ENCODE measurements around the gene ATP8B4. TPM values are rescaled to one million over a fixed set of nuclear protein-coding genes. Genes with fewer than 3 reads are reported as not detected.

ATP8B4 gene
- total and polyA plus RNA-seq, 4 donors, result 1.9 to 19.7 (median 12.4) TPM

DNA sequence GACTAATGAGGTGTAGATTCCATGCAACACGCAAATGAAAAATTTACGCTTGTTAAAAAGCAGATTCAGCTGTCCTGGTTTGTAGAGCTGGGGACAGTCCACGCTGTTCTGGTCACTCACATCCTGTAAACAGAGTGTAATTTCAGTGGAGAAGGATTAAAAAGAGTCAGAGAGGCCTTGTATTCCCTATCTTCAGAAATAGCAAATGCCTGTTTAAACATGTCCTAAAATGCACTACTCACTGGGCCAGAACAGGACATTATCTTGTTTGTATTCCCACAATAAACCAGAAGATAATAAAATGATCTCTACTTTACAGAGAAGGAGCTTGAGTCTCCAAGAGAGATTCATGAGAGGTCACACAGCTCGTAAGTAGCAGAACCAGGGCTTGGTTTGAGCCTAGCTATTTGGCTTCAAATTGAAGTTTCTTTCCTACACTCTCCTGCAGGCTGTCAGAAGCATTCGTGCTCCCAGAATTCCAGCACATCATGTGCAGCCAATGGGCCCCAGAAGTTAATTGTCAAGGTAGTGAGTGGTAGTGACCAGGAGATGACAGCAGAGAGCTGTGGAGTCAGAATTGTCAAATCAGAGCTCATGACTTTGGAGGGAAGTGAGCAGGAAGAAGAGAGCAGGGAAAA is 242.5 kb downstream of the ATP8B4 start:
- Histone ChIP-seq H3K27ac (ENCODE audit: low read depth in 1 of 2, low read length in 2 of 2) (peak overlapping the region in 1 of 2 donors; percentile 52), H3K4me1 (ENCODE audit: control insufficient read depth in 4 of 4, insufficient read depth in 4 of 4, low read length in 3 of 4) (no peaks in the 10 kb centered on the region), H3K9me3 (ENCODE audit: control insufficient read depth in 4 of 4, low read length in 3 of 4) (no peaks in the 10 kb centered on the region), H3K36me3 (ENCODE audit: control insufficient read depth in 4 of 4, insufficient read depth in 3 of 4, low read depth in 1 of 4, low read length in 3 of 4) (peaks cover 0 to 2% (median 0%) of the 10 kb centered on the region in 4 donors), H3K4me3 (ENCODE audit: low read depth in 1 of 3, low read length in 3 of 3) (no peak overlapping the region), H3K9ac (ENCODE audit: low read depth in 1 of 2, low read length in 2 of 2) (no peak overlapping the region), H3K27me3 (ENCODE audit: control insufficient read depth in 4 of 4, insufficient read depth in 4 of 4, low read length in 3 of 4) (no peaks in the 10 kb centered on the region)
- WGBS, result 80% methylated on average over 5 of the region's 5 CpGs
- DNase-seq (ENCODE audit: low spot score), result no peak
- TF ChIP-seq, protein P1, sequence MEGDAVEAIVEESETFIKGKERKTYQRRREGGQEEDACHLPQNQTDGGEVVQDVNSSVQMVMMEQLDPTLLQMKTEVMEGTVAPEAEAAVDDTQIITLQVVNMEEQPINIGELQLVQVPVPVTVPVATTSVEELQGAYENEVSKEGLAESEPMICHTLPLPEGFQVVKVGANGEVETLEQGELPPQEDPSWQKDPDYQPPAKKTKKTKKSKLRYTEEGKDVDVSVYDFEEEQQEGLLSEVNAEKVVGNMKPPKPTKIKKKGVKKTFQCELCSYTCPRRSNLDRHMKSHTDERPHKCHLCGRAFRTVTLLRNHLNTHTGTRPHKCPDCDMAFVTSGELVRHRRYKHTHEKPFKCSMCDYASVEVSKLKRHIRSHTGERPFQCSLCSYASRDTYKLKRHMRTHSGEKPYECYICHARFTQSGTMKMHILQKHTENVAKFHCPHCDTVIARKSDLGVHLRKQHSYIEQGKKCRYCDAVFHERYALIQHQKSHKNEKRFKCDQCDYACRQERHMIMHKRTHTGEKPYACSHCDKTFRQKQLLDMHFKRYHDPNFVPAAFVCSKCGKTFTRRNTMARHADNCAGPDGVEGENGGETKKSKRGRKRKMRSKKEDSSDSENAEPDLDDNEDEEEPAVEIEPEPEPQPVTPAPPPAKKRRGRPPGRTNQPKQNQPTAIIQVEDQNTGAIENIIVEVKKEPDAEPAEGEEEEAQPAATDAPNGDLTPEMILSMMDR (IDR thresholded peaks at IDR 0.05; ENCODE audit: low read depth, low read length, missing input control), result peak; percentile 66
- peak; percentile 20 to 34 for TF ChIP-seq RXRA (IDR thresholded peaks at IDR 0.05)
- peak; percentile 84 to 92 for TF ChIP-seq RAD21 (IDR thresholded peaks at IDR 0.05)
- peak; percentile 78 for TF ChIP-seq NR2F2 (IDR thresholded peaks at IDR 0.05)
- TF ChIP-seq FOXA2 (IDR thresholded peaks at IDR 0.05), result no peak

DNA sequence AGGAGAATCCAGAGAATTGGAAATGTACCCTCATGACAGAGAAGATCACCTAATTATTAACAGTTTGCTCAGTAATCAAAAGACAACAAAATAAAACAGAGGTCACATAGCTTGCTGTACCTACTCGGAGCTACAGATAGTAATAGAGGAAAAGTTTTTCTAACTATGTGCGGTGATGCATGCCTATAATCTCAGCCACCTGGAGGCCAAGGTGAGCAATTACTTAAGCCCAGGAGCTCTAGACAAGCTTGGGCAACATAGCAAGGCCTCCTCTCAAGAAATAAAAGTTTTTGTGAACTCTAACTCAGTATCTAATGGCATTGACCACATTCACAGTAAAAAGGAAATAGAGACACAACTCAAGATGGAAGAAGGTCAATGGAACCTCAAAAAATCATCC is 243.6 kb downstream of the ATP8B4 start:
- WGBS, result 90% methylated on average over 2 of the region's 2 CpGs
- Histone ChIP-seq H3K27ac (ENCODE audit: low read depth in 1 of 2, low read length in 2 of 2) (peak overlapping the region in 1 of 2 donors; percentile 1), H3K36me3 (ENCODE audit: control insufficient read depth in 4 of 4, insufficient read depth in 3 of 4, low read depth in 1 of 4, low read length in 3 of 4) (peaks cover 0 to 2% (median 0%) of the 10 kb centered on the region in 4 donors)

More for the DNA sequence above, 243.6 kb downstream of the ATP8B4 start:
- Histone ChIP-seq H3K27me3 (ENCODE audit: control insufficient read depth in 4 of 4, insufficient read depth in 4 of 4, low read length in 3 of 4) (no peaks in the 10 kb centered on the region), H3K4me3 (ENCODE audit: low read depth in 1 of 3, low read length in 3 of 3) (no peak overlapping the region), H3K9ac (ENCODE audit: low read depth in 1 of 2, low read length in 2 of 2) (no peak overlapping the region), H3K9me3 (ENCODE audit: control insufficient read depth in 4 of 4, low read length in 3 of 4) (no peaks in the 10 kb centered on the region), H3K4me1 (ENCODE audit: control insufficient read depth in 4 of 4, insufficient read depth in 4 of 4, low read length in 3 of 4) (no peaks in the 10 kb centered on the region)
- TF ChIP-seq, protein P2, sequence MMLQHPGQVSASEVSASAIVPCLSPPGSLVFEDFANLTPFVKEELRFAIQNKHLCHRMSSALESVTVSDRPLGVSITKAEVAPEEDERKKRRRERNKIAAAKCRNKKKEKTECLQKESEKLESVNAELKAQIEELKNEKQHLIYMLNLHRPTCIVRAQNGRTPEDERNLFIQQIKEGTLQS (IDR thresholded peaks at IDR 0.05), result no peak
- TF ChIP-seq FOXA2 (IDR thresholded peaks at IDR 0.05) (no peak), SP1 (IDR thresholded peaks at IDR 0.05) (no peak), JUND (IDR thresholded peaks at IDR 0.05) (no peak), HNF4A (conservative IDR thresholded peaks at IDR 0.05) (no peak), RAD21 (IDR thresholded peaks at IDR 0.05) (no peak), RXRA (IDR thresholded peaks at IDR 0.05) (no peak), EGR1 (IDR thresholded peaks at IDR 0.05; ENCODE audit: low read depth in 2 of 2) (no peak), TAF1 (conservative IDR thresholded peaks at IDR 0.05) (no peak)
- TF ChIP-seq, protein P3, sequence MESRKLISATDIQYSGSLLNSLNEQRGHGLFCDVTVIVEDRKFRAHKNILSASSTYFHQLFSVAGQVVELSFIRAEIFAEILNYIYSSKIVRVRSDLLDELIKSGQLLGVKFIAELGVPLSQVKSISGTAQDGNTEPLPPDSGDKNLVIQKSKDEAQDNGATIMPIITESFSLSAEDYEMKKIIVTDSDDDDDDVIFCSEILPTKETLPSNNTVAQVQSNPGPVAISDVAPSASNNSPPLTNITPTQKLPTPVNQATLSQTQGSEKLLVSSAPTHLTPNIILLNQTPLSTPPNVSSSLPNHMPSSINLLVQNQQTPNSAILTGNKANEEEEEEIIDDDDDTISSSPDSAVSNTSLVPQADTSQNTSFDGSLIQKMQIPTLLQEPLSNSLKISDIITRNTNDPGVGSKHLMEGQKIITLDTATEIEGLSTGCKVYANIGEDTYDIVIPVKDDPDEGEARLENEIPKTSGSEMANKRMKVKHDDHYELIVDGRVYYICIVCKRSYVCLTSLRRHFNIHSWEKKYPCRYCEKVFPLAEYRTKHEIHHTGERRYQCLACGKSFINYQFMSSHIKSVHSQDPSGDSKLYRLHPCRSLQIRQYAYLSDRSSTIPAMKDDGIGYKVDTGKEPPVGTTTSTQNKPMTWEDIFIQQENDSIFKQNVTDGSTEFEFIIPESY (IDR thresholded peaks at IDR 0.05), result no peak
- TF ChIP-seq, protein P4, sequence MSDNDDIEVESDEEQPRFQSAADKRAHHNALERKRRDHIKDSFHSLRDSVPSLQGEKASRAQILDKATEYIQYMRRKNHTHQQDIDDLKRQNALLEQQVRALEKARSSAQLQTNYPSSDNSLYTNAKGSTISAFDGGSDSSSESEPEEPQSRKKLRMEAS (IDR thresholded peaks at IDR 0.05), result no peak
- TF ChIP-seq, protein P5, sequence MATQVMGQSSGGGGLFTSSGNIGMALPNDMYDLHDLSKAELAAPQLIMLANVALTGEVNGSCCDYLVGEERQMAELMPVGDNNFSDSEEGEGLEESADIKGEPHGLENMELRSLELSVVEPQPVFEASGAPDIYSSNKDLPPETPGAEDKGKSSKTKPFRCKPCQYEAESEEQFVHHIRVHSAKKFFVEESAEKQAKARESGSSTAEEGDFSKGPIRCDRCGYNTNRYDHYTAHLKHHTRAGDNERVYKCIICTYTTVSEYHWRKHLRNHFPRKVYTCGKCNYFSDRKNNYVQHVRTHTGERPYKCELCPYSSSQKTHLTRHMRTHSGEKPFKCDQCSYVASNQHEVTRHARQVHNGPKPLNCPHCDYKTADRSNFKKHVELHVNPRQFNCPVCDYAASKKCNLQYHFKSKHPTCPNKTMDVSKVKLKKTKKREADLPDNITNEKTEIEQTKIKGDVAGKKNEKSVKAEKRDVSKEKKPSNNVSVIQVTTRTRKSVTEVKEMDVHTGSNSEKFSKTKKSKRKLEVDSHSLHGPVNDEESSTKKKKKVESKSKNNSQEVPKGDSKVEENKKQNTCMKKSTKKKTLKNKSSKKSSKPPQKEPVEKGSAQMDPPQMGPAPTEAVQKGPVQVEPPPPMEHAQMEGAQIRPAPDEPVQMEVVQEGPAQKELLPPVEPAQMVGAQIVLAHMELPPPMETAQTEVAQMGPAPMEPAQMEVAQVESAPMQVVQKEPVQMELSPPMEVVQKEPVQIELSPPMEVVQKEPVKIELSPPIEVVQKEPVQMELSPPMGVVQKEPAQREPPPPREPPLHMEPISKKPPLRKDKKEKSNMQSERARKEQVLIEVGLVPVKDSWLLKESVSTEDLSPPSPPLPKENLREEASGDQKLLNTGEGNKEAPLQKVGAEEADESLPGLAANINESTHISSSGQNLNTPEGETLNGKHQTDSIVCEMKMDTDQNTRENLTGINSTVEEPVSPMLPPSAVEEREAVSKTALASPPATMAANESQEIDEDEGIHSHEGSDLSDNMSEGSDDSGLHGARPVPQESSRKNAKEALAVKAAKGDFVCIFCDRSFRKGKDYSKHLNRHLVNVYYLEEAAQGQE (IDR thresholded peaks at IDR 0.05), result no peak
- TF ChIP-seq, protein P1 (IDR thresholded peaks at IDR 0.05; ENCODE audit: low read depth, low read length, missing input control), result no peak
- DNase-seq (ENCODE audit: low spot score), result no peak

Data from liver (tissue), 9 donors.